Neural crest cell (in vitro differentiated cells): Measurements from ENCODE around the gene RPS21. TPM values are rescaled to one million over a fixed set of nuclear protein-coding genes. Genes with fewer than 3 reads are reported as not detected.

Source experiments
- DNase-seq: peaks from one replicate; pipeline ENCODE4 v3.0.0; 2021; ENCODE audit warnings: low read depth, mixed read lengths, low spot score
- H3K27ac Mint-ChIP-seq: one replicate; pipeline ENCODE4 v1.8.0; 2021; ENCODE audit warnings: mild to moderate bottlenecking, mixed read lengths; ENCODE audit not compliant: unreplicated experiment
- H3K27me3 Mint-ChIP-seq: 2 replicates; pipeline ENCODE4 v1.8.0; 2021; ENCODE audit warnings: low read depth, mild to moderate bottlenecking, mixed read lengths
- H3K36me3 Mint-ChIP-seq: 2 replicates; pipeline ENCODE4 v1.8.0; 2021; ENCODE audit warnings: low read depth, mild to moderate bottlenecking, mixed read lengths
- H3K4me1 Mint-ChIP-seq: 2 replicates; pipeline ENCODE4 v1.8.0; 2021; ENCODE audit warnings: mixed read lengths
- H3K4me3 Mint-ChIP-seq: one replicate; pipeline ENCODE4 v1.8.0; 2021; ENCODE audit warnings: mild to moderate bottlenecking, mixed read lengths
- H3K9me3 Mint-ChIP-seq: 2 replicates; pipeline ENCODE4 v1.8.0; 2021; ENCODE audit warnings: mixed read lengths
- CTCF ChIP-seq: fragments of 200-600 bp; sonication (generic); conservative IDR thresholded peaks from 2 replicates; pipeline ENCODE4 v1.5.0; 2021; ENCODE audit warnings: antibody characterized with exemption, mild to moderate bottlenecking
- total RNA-seq: library from RNA; stranded (reverse); gene quantifications from 2 replicates; pipeline ENCODE4 v1.2.1, GENCODE V29; 2021

Gene RPS21
- total RNA-seq, 1 donor from 2014 or later, result 1,312 TPM

GRCh38 chr20:62406635-62407176 lies 19.8 kb downstream of the RPS21 start:
- no peak overlapping the region for H3K27ac Mint-ChIP-seq
- TF ChIP-seq CTCF, result no peak
- H3K4me3 Mint-ChIP-seq, result peak overlapping the region; percentile 88
- H3K36me3 Mint-ChIP-seq, result no peaks in the 10 kb centered on the region
- peaks cover 11% of the 10 kb centered on the region for H3K4me1 Mint-ChIP-seq
- DNase-seq, result no peak
- peaks cover 5% of the 10 kb centered on the region for H3K27me3 Mint-ChIP-seq
- no peaks in the 10 kb centered on the region for H3K9me3 Mint-ChIP-seq

- peaks cover 5% of the 10 kb centered on the region for H3K27me3 Mint-ChIP-seq
- H3K27ac Mint-ChIP-seq, result no peak within 1 kb of the TSS
- no peaks in the 10 kb centered on the region for H3K36me3 Mint-ChIP-seq
- H3K4me1 Mint-ChIP-seq, result peaks cover 11% of the 10 kb centered on the region
- no peak for TF ChIP-seq CTCF
- peak; percentile 85 for DNase-seq
- peak within 1 kb of the TSS; percentile 88 for H3K4me3 Mint-ChIP-seq
- no peaks in the 10 kb centered on the region for H3K9me3 Mint-ChIP-seq
Measured at GRCh38 chr20:62407221-62407992, 20.5 kb downstream of the RPS21 start, which contains the start of gene CABLES2. Gene CABLES2, minus strand, starts transcription at chr20:62407285. Its CDS starts 9 bp downstream, at chr20:62407276.

- DNase-seq, result no peak
- Mint-ChIP-seq H3K9me3 (no peaks in the 10 kb centered on the region), H3K27ac (no peak overlapping the region)
Measured at GRCh38 chr20:62408055-62408454, 21.2 kb downstream of the RPS21 start.

GRCh38 chr20:62408640-62409039 lies 21.7 kb downstream of the RPS21 start:
- H3K27me3 Mint-ChIP-seq, result peaks cover 5% of the 10 kb centered on the region
- DNase-seq, result no peak
- no peak overlapping the region for H3K27ac Mint-ChIP-seq
- TF ChIP-seq CTCF, result no peak
- no peak overlapping the region for H3K4me3 Mint-ChIP-seq
- no peaks in the 10 kb centered on the region for H3K36me3 Mint-ChIP-seq
- peaks cover 11% of the 10 kb centered on the region for H3K4me1 Mint-ChIP-seq
- H3K9me3 Mint-ChIP-seq, result no peaks in the 10 kb centered on the region

More at GRCh38 chr20:62408055-62408454, 21.2 kb downstream of the RPS21 start:
- no peak for TF ChIP-seq CTCF
- Mint-ChIP-seq H3K36me3 (no peaks in the 10 kb centered on the region), H3K27me3 (peaks cover 5% of the 10 kb centered on the region), H3K4me3 (peak overlapping the region; percentile 47), H3K4me1 (peaks cover 11% of the 10 kb centered on the region)

GRCh38 chr20:62409086-62409853 lies 22.4 kb downstream of the RPS21 start:
- Mint-ChIP-seq H3K4me1 (peaks cover 11% of the 10 kb centered on the region), H3K9me3 (no peaks in the 10 kb centered on the region), H3K4me3 (peak overlapping the region; percentile 32)

More at GRCh38 chr20:62409086-62409853, 22.4 kb downstream of the RPS21 start:
- TF ChIP-seq CTCF, result no peak
- H3K27ac Mint-ChIP-seq, result no peak overlapping the region
- DNase-seq, result no peak
- peaks cover 5% of the 10 kb centered on the region for H3K27me3 Mint-ChIP-seq
- no peaks in the 10 kb centered on the region for H3K36me3 Mint-ChIP-seq
